Left renal pelvis (tissue), 4 donors: ENCODE measurements around the gene SLC6A7. TPM values are rescaled to one million over a fixed set of nuclear protein-coding genes. Genes with fewer than 3 reads are reported as not detected.
"Not testable (repeated sequence)": the region's sequence is repeated elsewhere in the genome, so short reads cannot be mapped to it uniquely, and the experiment has no call there.

ENCODE experiments used
- DNase-seq, 4 donors: peaks; one replicate each; pipeline ENCODE4 v3.0.0-alpha.2; 2013; ENCODE audit warnings: low read depth in 4 of 4, low spot score in 3 of 4
- polyA plus RNA-seq, 4 donors: library from polyadenylated mRNA; unstranded; fragments of 120-200 nt; gene quantifications; one replicate each; pipeline ENCODE4 v1.2.1, GENCODE V29; 2013; ENCODE audit not compliant: insufficient read length in 4 of 4

The SLC6A7 gene
- polyA plus RNA-seq, 4 donors = 0.06 to 0.13 (median 0.11) TPM; not detected in 1

- DNase-seq = no peak
These were observed 47.3 kb downstream of the SLC6A7 start for GRCh38 chr5:150236981-150237754.

GRCh38 chr5:150238646-150239045 lies 48.8 kb downstream of the SLC6A7 start:
- DNase-seq = no peak

- no peak for DNase-seq
These were observed 49.4 kb downstream of the SLC6A7 start for GRCh38 chr5:150239099-150239793.

GRCh38 chr5:150239794-150240122 lies 49.9 kb downstream of the SLC6A7 start:
- no peak for DNase-seq

GRCh38 chr5:150241298-150242160 lies 51.7 kb downstream of the SLC6A7 start:
- DNase-seq = no peak

GRCh38 chr5:150242251-150242894 lies 52.5 kb downstream of the SLC6A7 start:
- no peak for DNase-seq

GRCh38 chr5:150243590-150243989 lies 53.7 kb downstream of the SLC6A7 start:
- DNase-seq = no peak

GRCh38 chr5:150244209-150244608 lies 54.3 kb downstream of the SLC6A7 start:
- DNase-seq = no peak

GRCh38 chr5:150245111-150245789 lies 55.4 kb downstream of the SLC6A7 start:
- no peak for DNase-seq

- DNase-seq = no peak
These were observed 55.9 kb downstream of the SLC6A7 start for GRCh38 chr5:150245808-150246207.

GRCh38 chr5:150246429-150246828 lies 56.6 kb downstream of the SLC6A7 start:
- no peak for DNase-seq

- no peak for DNase-seq
These were observed 57.0 kb downstream of the SLC6A7 start for GRCh38 chr5:150246835-150247234.

- no peak for DNase-seq
These were observed 57.9 kb downstream of the SLC6A7 start for GRCh38 chr5:150247726-150248125.

GRCh38 chr5:150248493-150248892 lies 58.6 kb downstream of the SLC6A7 start:
- DNase-seq = not testable (repeated sequence)

- no peak for DNase-seq
These were observed 59.1 kb downstream of the SLC6A7 start for GRCh38 chr5:150248946-150249345.

GRCh38 chr5:150249744-150250143 lies 59.9 kb downstream of the SLC6A7 start:
- DNase-seq = no peak

- no peak for DNase-seq
These were observed 61.6 kb downstream of the SLC6A7 start for GRCh38 chr5:150251504-150251903.

- DNase-seq = no peak
These were observed 62.6 kb downstream of the SLC6A7 start for GRCh38 chr5:150252489-150252888.

GRCh38 chr5:150253416-150254208 lies 63.8 kb downstream of the SLC6A7 start:
- DNase-seq = no peak
